B cell (primary cell): ENCODE data around the gene RXFP1. TPM values are rescaled to one million over a fixed set of nuclear protein-coding genes. Genes with fewer than 3 reads are reported as not detected.

Source experiments
- ATAC-seq: fragments of 200-7000 bp; cut with Tn5 transposase; one replicate; pipeline ENCODE4 v1.10.0; 2021; ENCODE audit warnings: low read depth, mild to moderate bottlenecking, moderate number of reproducible peaks, moderate library complexity
- CTCF ChIA-PET: fragments of 350-600 bp; sonication (Branson Sonifier 250); formaldehyde crosslinking; loops from one replicate; lab custom pipeline; 2021; ENCODE audit warnings: antibody characterized with exemption, inconsistent platforms; lab: Charles Lee
- POLR2A ChIA-PET: fragments of 350-600 bp; sonication (Branson Sonifier 250); formaldehyde crosslinking; loops from one replicate; lab custom pipeline; 2021; ENCODE audit warnings: antibody characterized with exemption; lab: Charles Lee
- DNase-seq: peaks from one replicate; pipeline ENCODE4 v3.0.0; 2013
- H2AFZ ChIP-seq: 2 replicates; pipeline ENCODE4 v1.6.1; 2012; ENCODE audit warnings: mild to moderate bottlenecking, low read depth, low read length; ENCODE audit not compliant: insufficient read depth, poor library complexity, severe bottlenecking
- H3K27ac ChIP-seq, 2 donors: 1 replicate in 1 of 2; 2 replicates in 1 of 2; pipeline ENCODE4 v1.5.1; 2012 to 2013; ENCODE audit warnings: low read length in 2 of 2, mild to moderate bottlenecking in 2 of 2, moderate library complexity in 1 of 2
- H3K27me3 ChIP-seq, 4 experiments: fragments of 200-600 bp in 1 of 4; sonication (generic) in 1 of 4; replicated peaks in 1 of 4; 1 replicate in 2 of 4; 2 replicates in 2 of 4; pipeline versions ENCODE4 v1.6.1 to v1.7.0; 2013 to 2016; ENCODE audit warnings: low read length in 3 of 4, mild to moderate bottlenecking in 2 of 4, mixed read lengths in 1 of 4, moderate library complexity in 1 of 4; ENCODE audit not compliant: insufficient read depth in 4 of 4, control insufficient read depth in 3 of 4; ENCODE audit errors: control extremely low read depth in 1 of 4
- H3K36me3 ChIP-seq, 2 experiments: replicated peaks in 1 of 2; 1 replicate in 1 of 2; 2 replicates in 1 of 2; pipeline versions ENCODE4 v1.6.1 to v1.7.1; 2013; ENCODE audit warnings: low read length in 1 of 2; ENCODE audit not compliant: insufficient read depth in 2 of 2, control insufficient read depth in 1 of 2; ENCODE audit errors: control extremely low read depth in 1 of 2, extremely low read depth in 1 of 2
- H3K4me1 ChIP-seq, 2 donors: fragments of 200-600 bp in 1 of 2; sonication (generic) in 1 of 2; 1 replicate in 1 of 2; 2 replicates in 1 of 2; pipeline versions ENCODE4 v1.5.1 to v1.6.1; 2013 to 2017; ENCODE audit warnings: low read length in 2 of 2; ENCODE audit not compliant: control insufficient read depth in 2 of 2, insufficient read depth in 2 of 2
- H3K4me2 ChIP-seq: replicated peaks from 2 replicates; pipeline ENCODE3; 2012; ENCODE audit warnings: mild to moderate bottlenecking, low read depth, low read length; ENCODE audit not compliant: poor library complexity, severe bottlenecking
- H3K4me3 ChIP-seq, 5 experiments: fragments of 200-600 bp in 1 of 5; sonication (generic) in 1 of 5; 1 replicate in 3 of 5; 2 replicates in 2 of 5; pipeline versions ENCODE4 v1.5.1 to v1.7.0; 2011 to 2016; ENCODE audit warnings: low read length in 4 of 5, mild to moderate bottlenecking in 4 of 5, low read depth in 2 of 5, control low read depth in 1 of 5, moderate library complexity in 1 of 5; ENCODE audit not compliant: insufficient read depth in 1 of 5; ENCODE audit errors: control extremely low read depth in 1 of 5, extremely low read depth in 1 of 5
- H3K79me2 ChIP-seq: fragments of 200-600 bp; sonication (generic); one replicate; pipeline ENCODE4 v1.6.0; 2016; ENCODE audit warnings: low read length; ENCODE audit not compliant: control insufficient read depth, insufficient read depth
- H3K9ac ChIP-seq: fragments of 200-600 bp; sonication (generic); 2 replicates; pipeline ENCODE4 v1.6.1; 2017; ENCODE audit warnings: mild to moderate bottlenecking, low read length, moderate library complexity
- H3K9me3 ChIP-seq, 3 donors: one replicate each; pipeline versions ENCODE4 v1.6.1 to v1.7.1; 2013; ENCODE audit warnings: low read length in 2 of 3; ENCODE audit not compliant: control insufficient read depth in 2 of 3, insufficient read depth in 1 of 3; ENCODE audit errors: control extremely low read depth in 1 of 3
- H4K20me1 ChIP-seq: 2 replicates; pipeline ENCODE4 v1.6.0; 2012; ENCODE audit warnings: mild to moderate bottlenecking, low read length; ENCODE audit not compliant: insufficient read depth, control insufficient read depth, poor library complexity, severe bottlenecking
- H3K27ac Mint-ChIP-seq: one replicate; pipeline ENCODE4 v1.8.0; 2021; ENCODE audit warnings: mixed read lengths
- H3K27me3 Mint-ChIP-seq: one replicate; pipeline ENCODE4 v1.8.0; 2021; ENCODE audit warnings: mixed read lengths
- H3K4me1 Mint-ChIP-seq: one replicate; pipeline ENCODE4 v1.8.0; 2021; ENCODE audit warnings: mixed read lengths
- H3K4me3 Mint-ChIP-seq: one replicate; pipeline ENCODE4 v1.8.0; 2021; ENCODE audit warnings: mixed read lengths
- H3K9me3 Mint-ChIP-seq: one replicate; pipeline ENCODE4 v1.8.0; 2022; ENCODE audit warnings: mixed read lengths; ENCODE audit not compliant: insufficient read depth
- CTCF ChIP-seq: fragments of 200-600 bp; IDR thresholded peaks from one replicate; pipeline ENCODE4 v1.8.0; 2022; ENCODE audit warnings: antibody characterized with exemption, mild to moderate bottlenecking
- EZH2 ChIP-seq: IDR thresholded peaks from 2 replicates; pipeline ENCODE4 v1.6.1; 2012; ENCODE audit warnings: borderline replicate concordance, low read depth, mild to moderate bottlenecking, moderate library complexity, low read length; ENCODE audit not compliant: insufficient read depth, poor library complexity, severe bottlenecking
- WGBS: methylation state at CpG from one replicate; pipeline ENCODE4 v1.1.5; 2013; ENCODE audit warnings: missing lambda C conversion rate; ENCODE audit not compliant: insufficient coverage; 5-methylcytosine and 5-hydroxymethylcytosine counted together
- intact Hi-C: fragments of 100-400 bp; cut with micrococcal nuclease; formaldehyde crosslinking; loops from one replicate; pipeline ENCODE4 v1.10.0; 2022
- polyA plus RNA-seq: library from polyadenylated mRNA; depleted of rRNA; stranded (reverse); fragments of >200 nt; gene quantifications from 2 replicates; pipeline ENCODE4 v1.2.3, GENCODE V29; 2012
- total RNA-seq, 2 donors: library from RNA; stranded (reverse); fragments of 120-200 nt in 1 of 2; gene quantifications; 1 replicate in 1 of 2; 2 replicates in 1 of 2; pipeline versions ENCODE4 v1.2.3 to v1.2.4, GENCODE V29; 2013 to 2022

RXFP1 gene
- total and polyA plus RNA-seq, 2 donors (not counting 1 experiment from before 2014, with no cell fraction given) = not detected

- Histone ChIP-seq H4K20me1 (no peaks in the 10 kb centered on the region), H3K9ac (no peak overlapping the region), H3K4me2 (no peak overlapping the region), H2AFZ (no peak overlapping the region), H3K36me3 (no peaks in the 10 kb centered on the region), H3K4me1 (no peaks in the 10 kb centered on the region), H3K4me3 (no peak overlapping the region), H3K27ac (no peak overlapping the region), H3K9me3 (no peaks in the 10 kb centered on the region), H3K27me3 (no peaks in the 10 kb centered on the region), H3K79me2 (no peaks in the 10 kb centered on the region)
- 88% methylated on average over 7 of the region's 7 CpGs for WGBS
- no peak for DNase-seq
- H3K4me1 Mint-ChIP-seq = no peaks in the 10 kb centered on the region
- H3K4me3 Mint-ChIP-seq = no peak overlapping the region
- ChIA-PET POLR2A (no interaction called here), CTCF (no interaction called here)
- no peaks in the 10 kb centered on the region for H3K9me3 Mint-ChIP-seq
- no peak for ATAC-seq
- H3K27me3 Mint-ChIP-seq = no peaks in the 10 kb centered on the region
- TF ChIP-seq EZH2 = no peak
- TF ChIP-seq CTCF = no peak
- intact Hi-C loops = no loop called here
- H3K27ac Mint-ChIP-seq = no peak overlapping the region
Measured at GRCh38 chr4:158519226-158519625, 2.5 kb upstream of the RXFP1 start.

- DNase-seq (no peak), ATAC-seq (no peak)
- no peaks in the 10 kb centered on the region for H4K20me1 ChIP-seq
- no peaks in the 10 kb centered on the region for H3K9me3 ChIP-seq
- H3K4me1 ChIP-seq = no peaks in the 10 kb centered on the region
- intact Hi-C loops = no loop called here
- no peaks in the 10 kb centered on the region for H3K36me3 ChIP-seq
- H3K9ac ChIP-seq = no peak overlapping the region
- CTCF ChIA-PET = no interaction called here
- POLR2A ChIA-PET = no interaction called here
- H3K4me3 ChIP-seq = no peak overlapping the region
- H3K9me3 Mint-ChIP-seq = no peaks in the 10 kb centered on the region
- no peak overlapping the region for H3K4me2 ChIP-seq
- 93% methylated on average over 3 of the region's 7 CpGs for WGBS
- H3K27me3 Mint-ChIP-seq = peaks cover 2% of the 10 kb centered on the region
- H3K27me3 ChIP-seq = no peaks in the 10 kb centered on the region
- no peak overlapping the region for H3K27ac Mint-ChIP-seq
- H3K79me2 ChIP-seq = no peaks in the 10 kb centered on the region
- TF ChIP-seq EZH2 (no peak), CTCF (no peak)
- no peak overlapping the region for H3K4me3 Mint-ChIP-seq
- no peaks in the 10 kb centered on the region for H3K4me1 Mint-ChIP-seq
- H3K27ac ChIP-seq = no peak overlapping the region
- H2AFZ ChIP-seq = no peak overlapping the region
Measured at GRCh38 chr4:158523990-158524535, 2.4 kb downstream of the RXFP1 start.
